H1 (cell line): ENCODE data around the gene FHAD1. TPM values are rescaled to one million over a fixed set of nuclear protein-coding genes. Genes with fewer than 3 reads are reported as not detected.
A peak's percentile ranks its signal among the peaks of the same experiment; 100 is the strongest.

Experiments used
- CTCF ChIA-PET: fragments of 300-600 bp; sonication (Branson Sonifier 250); formaldehyde crosslinking; loops from one replicate; lab custom pipeline; 2021; ENCODE audit not compliant: partially characterized antibody; lab: Charles Lee
- POLR2A ChIA-PET: fragments of 300-600 bp; sonication (Branson Sonifier 250); formaldehyde crosslinking; loops from one replicate; lab custom pipeline; 2021; ENCODE audit warnings: inconsistent platforms; ENCODE audit not compliant: partially characterized antibody; lab: Charles Lee
- DNase-seq, 2 experiments: peaks; one replicate each; pipeline versions ENCODE4 v3.0.0 to v3.0.0-alpha.2; 2010 to 2022; ENCODE audit warnings: low spot score in 2 of 2, low read depth in 1 of 2, mixed read lengths in 1 of 2
- FAIRE-seq: peaks from 2 replicates; lab custom pipeline; 2011; peaks lifted over from hg19 to GRCh38; lab: Jason Lieb, UNC
- H2AFZ ChIP-seq: 2 replicates; pipeline ENCODE4 v1.8.1; 2012; ENCODE audit warnings: low read length, inconsistent platforms
- H2AK5ac ChIP-seq: 2 replicates; pipeline ENCODE4 v1.6.1; 2013; ENCODE audit warnings: low read depth, low read length
- H2BK120ac ChIP-seq: replicated peaks from 2 replicates; pipeline ENCODE3; 2013; ENCODE audit warnings: low read depth, low read length, inconsistent platforms
- H2BK12ac ChIP-seq: 2 replicates; pipeline ENCODE4 v1.6.1; 2013; ENCODE audit warnings: low read depth, low read length
- H2BK15ac ChIP-seq: 2 replicates; pipeline ENCODE4 v1.6.1; 2013; ENCODE audit warnings: low read length
- H2BK20ac ChIP-seq: 2 replicates; pipeline ENCODE4 v1.6.1; 2013; ENCODE audit warnings: low read length
- H2BK5ac ChIP-seq: 2 replicates; pipeline ENCODE4 v1.6.1; 2013; ENCODE audit warnings: low read depth, low read length
- H3K14ac ChIP-seq: 2 replicates; pipeline ENCODE4 v1.6.1; 2013; ENCODE audit warnings: inconsistent platforms; ENCODE audit not compliant: insufficient read length
- H3K18ac ChIP-seq: 2 replicates; pipeline ENCODE4 v1.6.1; 2013; ENCODE audit warnings: low read length; ENCODE audit errors: extremely low read depth
- H3K23ac ChIP-seq: 2 replicates; pipeline ENCODE4 v1.6.1; 2013; ENCODE audit warnings: inconsistent platforms; ENCODE audit not compliant: insufficient read length
- H3K23me2 ChIP-seq: 2 replicates; pipeline ENCODE4 v1.6.1; 2013; ENCODE audit warnings: low read depth, low read length
- H3K27ac ChIP-seq: 2 replicates; pipeline ENCODE4 v1.6.1; 2011; ENCODE audit warnings: low read depth, low read length, inconsistent platforms
- H3K27me3 ChIP-seq, 4 experiments: replicated peaks in 1 of 4; 1 replicate in 1 of 4; 2 replicates in 3 of 4; pipeline versions ENCODE4 v1.6.1 to v1.8.1; 2011 to 2013; ENCODE audit warnings: low read length in 3 of 4, mild to moderate bottlenecking in 3 of 4, inconsistent platforms in 2 of 4, mixed read lengths in 2 of 4, moderate library complexity in 1 of 4; ENCODE audit not compliant: control insufficient read depth in 3 of 4, insufficient read depth in 3 of 4; ENCODE audit errors: extremely low read depth in 1 of 4
- H3K36me3 ChIP-seq, 4 experiments: 2 replicates each; pipeline versions ENCODE4 v1.6.1 to v1.8.1; 2011 to 2013; ENCODE audit warnings: mild to moderate bottlenecking in 4 of 4, low read length in 3 of 4, moderate library complexity in 2 of 4, control low read depth in 1 of 4, inconsistent platforms in 1 of 4; ENCODE audit not compliant: insufficient read depth in 4 of 4, control insufficient read depth in 2 of 4
- H3K4ac ChIP-seq: replicated peaks from 2 replicates; pipeline ENCODE3; 2013; ENCODE audit warnings: low read length, low read depth, mixed read lengths, inconsistent platforms; ENCODE audit not compliant: insufficient read length
- H3K4me1 ChIP-seq, 4 experiments: replicated peaks in 1 of 4; 1 replicate in 1 of 4; 2 replicates in 3 of 4; pipeline versions ENCODE4 v1.6.1 to v1.8.1; 2011 to 2013; ENCODE audit warnings: low read length in 3 of 4, inconsistent platforms in 2 of 4, mixed read lengths in 1 of 4; ENCODE audit not compliant: insufficient read depth in 4 of 4, control insufficient read depth in 3 of 4
- H3K4me2 ChIP-seq, 2 experiments: 2 replicates each; pipeline versions ENCODE4 v1.6.1 to v1.8.1; 2011 to 2013; ENCODE audit warnings: low read depth in 2 of 2, low read length in 2 of 2, control low read depth in 1 of 2, inconsistent platforms in 1 of 2, mild to moderate bottlenecking in 1 of 2; ENCODE audit not compliant: insufficient read depth in 1 of 2
- H3K4me3 ChIP-seq, 4 experiments: fragments of 200-600, 300-600 bp in 1 of 4; sonication (generic), shearing (Covaris generic), sonication (Bioruptor Twin) in 1 of 4; 2 replicates each; pipeline versions ENCODE4 v1.5.1 to v1.8.1; 2011 to 2016; ENCODE audit warnings: low read length in 4 of 4, low read depth in 3 of 4, control low read depth in 2 of 4, inconsistent platforms in 2 of 4, mild to moderate bottlenecking in 2 of 4, mixed read lengths in 1 of 4, moderate library complexity in 1 of 4; ENCODE audit not compliant: insufficient read depth in 2 of 4; ENCODE audit errors: extremely low read depth in 1 of 4
- H3K56ac ChIP-seq: replicated peaks from 2 replicates; pipeline ENCODE3; 2013; ENCODE audit warnings: low read depth, mild to moderate bottlenecking, mixed read lengths, low read length, inconsistent platforms; ENCODE audit not compliant: insufficient read length
- H3K79me1 ChIP-seq: 2 replicates; pipeline ENCODE4 v1.6.1; 2013; ENCODE audit warnings: low read depth, low read length, control low read depth
- H3K79me2 ChIP-seq, 2 experiments: 2 replicates each; pipeline versions ENCODE4 v1.6.1 to v1.8.1; 2012 to 2013; ENCODE audit warnings: low read length in 2 of 2, mild to moderate bottlenecking in 2 of 2, inconsistent platforms in 1 of 2; ENCODE audit not compliant: insufficient read depth in 2 of 2, control insufficient read depth in 1 of 2
- H3K9ac ChIP-seq, 4 experiments: replicated peaks in 1 of 4; 1 replicate in 1 of 4; 2 replicates in 3 of 4; pipeline versions ENCODE4 v1.6.1 to v1.8.1; 2011 to 2013; ENCODE audit warnings: low read depth in 3 of 4, low read length in 3 of 4, control low read depth in 2 of 4, mild to moderate bottlenecking in 2 of 4, moderate library complexity in 2 of 4, inconsistent platforms in 1 of 4; ENCODE audit errors: extremely low read depth in 1 of 4
- H3K9me3 ChIP-seq, 2 experiments: 2 replicates each; pipeline versions ENCODE4 v1.6.1 to v1.8.1; 2012 to 2013; ENCODE audit warnings: mild to moderate bottlenecking in 2 of 2, moderate library complexity in 2 of 2, control low read depth in 1 of 2, inconsistent platforms in 1 of 2, low read depth in 1 of 2, low read length in 1 of 2, mixed read lengths in 1 of 2; ENCODE audit not compliant: insufficient read depth in 2 of 2
- H4K20me1 ChIP-seq, 2 experiments: replicated peaks in 1 of 2; 2 replicates each; pipeline versions ENCODE3 to v1.8.1; 2011 to 2013; ENCODE audit warnings: inconsistent platforms in 2 of 2, low read length in 2 of 2, mild to moderate bottlenecking in 1 of 2; ENCODE audit not compliant: insufficient read depth in 2 of 2, control insufficient read depth in 1 of 2
- H4K5ac ChIP-seq: 2 replicates; pipeline ENCODE4 v1.6.1; 2013; ENCODE audit warnings: low read length, low read depth, mixed read lengths, inconsistent platforms; ENCODE audit not compliant: insufficient read length
- H4K8ac ChIP-seq: 2 replicates; pipeline ENCODE4 v1.8.0; 2013; ENCODE audit warnings: mild to moderate bottlenecking, moderate library complexity, low read length, inconsistent platforms; ENCODE audit not compliant: insufficient read depth; ENCODE audit errors: extremely low read depth
- H4K91ac ChIP-seq: replicated peaks from 2 replicates; pipeline ENCODE3; 2013; ENCODE audit warnings: low read length, mixed read lengths, inconsistent platforms; ENCODE audit not compliant: insufficient read length
- CHD1 ChIP-seq: IDR thresholded peaks from 2 replicates; pipeline ENCODE4 v1.6.1; 2012; ENCODE audit warnings: low read depth, low read length, improper control_type of control experiment
- EGR1 ChIP-seq: IDR thresholded peaks from 2 replicates; pipeline ENCODE4 v1.6.1; 2011; ENCODE audit warnings: low read depth, low read length, borderline replicate concordance
- JUN ChIP-seq: IDR thresholded peaks from 2 replicates; pipeline ENCODE4 v1.6.1; 2011; ENCODE audit warnings: low read depth, mild to moderate bottlenecking, improper control_type of control experiment, low read length
- JUND ChIP-seq: IDR thresholded peaks from 2 replicates; pipeline ENCODE4 v1.6.1; 2011; ENCODE audit warnings: mild to moderate bottlenecking, improper control_type of control experiment, low read length
- KDM5A ChIP-seq: fragments of 200-600 bp; IDR thresholded peaks from 2 replicates; pipeline ENCODE4 v1.7.1; 2012; ENCODE audit warnings: mild to moderate bottlenecking, low read length, inconsistent platforms, mixed read lengths
- MAFK ChIP-seq: IDR thresholded peaks from 2 replicates; pipeline ENCODE4 v1.6.1; 2012; ENCODE audit warnings: low read depth, mild to moderate bottlenecking, improper control_type of control experiment, low read length
- NANOG ChIP-seq: IDR thresholded peaks from 2 replicates; pipeline ENCODE4 v1.6.1; 2011; ENCODE audit warnings: low read length, low read depth, mild to moderate bottlenecking, inconsistent platforms; ENCODE audit not compliant: insufficient read depth, poor library complexity, severe bottlenecking
- POLR2AphosphoS5 ChIP-seq: IDR thresholded peaks from 2 replicates; pipeline ENCODE4 v1.6.1; 2011; ENCODE audit warnings: low read depth, low read length
- RFX5 ChIP-seq: IDR thresholded peaks from 2 replicates; pipeline ENCODE4 v1.6.1; 2011; ENCODE audit warnings: low read depth, low read length, improper control_type of control experiment, borderline replicate concordance
- SAP30 ChIP-seq: fragments of 300-600 bp; sonication (generic); IDR thresholded peaks from 2 replicates; pipeline ENCODE4 v1.7.1; 2012; ENCODE audit warnings: low read length, moderate library complexity, mild to moderate bottlenecking, inconsistent platforms; ENCODE audit not compliant: insufficient read depth, insufficient replicate concordance
- SIX5 ChIP-seq: IDR thresholded peaks from 2 replicates; pipeline ENCODE4 v1.6.1; 2011; ENCODE audit warnings: mild to moderate bottlenecking, low read depth, low read length
- SUZ12 ChIP-seq: fragments of 200-600 bp; sonication (generic); IDR thresholded peaks from 2 replicates; pipeline ENCODE4 v1.6.1; 2012; ENCODE audit warnings: mild to moderate bottlenecking, inconsistent platforms, low read length, moderate library complexity, mixed read lengths
- TAF1 ChIP-seq: IDR thresholded peaks from 2 replicates; pipeline ENCODE4 v1.6.1; 2011; ENCODE audit warnings: mild to moderate bottlenecking, low read depth, low read length
- TCF12 ChIP-seq: IDR thresholded peaks from 2 replicates; pipeline ENCODE4 v1.6.1; 2011; ENCODE audit warnings: low read depth, mild to moderate bottlenecking, low read length
- WGBS, 2 experiments: shearing (Covaris generic) in 1 of 2; methylation state at CpG; one replicate each; pipeline versions ENCODE4 v1.1.6 to v1.1.7; 2013 to 2015; ENCODE audit warnings: low lambda C conversion rate in 2 of 2, mixed read lengths in 2 of 2, inconsistent platforms in 1 of 2, low coverage in 1 of 2, missing lambda C conversion rate in 1 of 2; ENCODE audit not compliant: insufficient replicate concordance in 2 of 2, insufficient coverage in 1 of 2, insufficient read length in 1 of 2; ENCODE audit errors: extremely low coverage in 1 of 2, missing lambda C conversion rate in 1 of 2; 5-methylcytosine and 5-hydroxymethylcytosine counted together
- polyA plus RNA-seq, 7 experiments: library from polyadenylated mRNA; depleted of rRNA in 3 of 7; stranded (reverse) in 5 of 7; unstranded in 2 of 7; fragments of >200 nt in 5 of 7; fragments of 200-250 nt in 2 of 7; gene quantifications; 1 replicate in 5 of 7; 2 replicates in 1 of 7; 4 replicates in 1 of 7; pipeline versions ENCODE4 v1.2.1 to v1.2.3, GENCODE V29; 2011 to 2013; ENCODE audit warnings: missing spikeins in 2 of 7, mixed read lengths in 2 of 7
- total RNA-seq: library from RNA; stranded (reverse); fragmentation: NEBNext Ultra II Directional; extraction: Animal tissue kit (Norgen Biotek cat#: 25700); gene quantifications from 2 replicates; pipeline ENCODE4 v1.2.1, GENCODE V29; 2021

FHAD1 gene
- total and polyA plus RNA-seq, 2 of the 8 experiments (the other 6 are each of a cell fraction or from before 2014, with no cell fraction given), result 0.39 to 0.69 TPM

DNA sequence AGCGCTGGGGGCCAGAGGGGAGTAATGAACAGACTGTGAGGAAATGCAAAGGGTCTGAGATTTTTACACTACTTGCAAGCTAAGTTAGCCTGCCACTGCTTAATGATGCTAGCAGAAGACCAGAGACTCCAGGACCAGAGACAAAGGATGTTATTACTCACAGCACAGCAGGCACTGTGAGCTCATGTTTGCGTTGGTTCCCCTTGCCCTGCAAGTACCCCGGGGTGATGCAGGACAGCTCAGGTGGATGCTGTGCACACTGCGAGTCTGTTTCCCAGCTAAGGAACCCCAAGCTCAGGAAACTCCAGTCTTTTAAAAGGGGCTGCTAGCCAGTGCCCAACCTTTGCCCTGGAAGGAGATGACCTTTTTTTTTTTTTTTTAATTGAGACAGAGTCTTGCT, 1.2 kb downstream of the FHAD1 start:
- H3K23me2 ChIP-seq, result peaks cover 3% of the 10 kb centered on the region; the same call in 1 of the 2 replicates
- H3K9ac ChIP-seq, result no peak overlapping the region
- H3K27me3 ChIP-seq, result no peaks in the 10 kb centered on the region
- no peaks in the 10 kb centered on the region for H4K20me1 ChIP-seq
- H3K14ac ChIP-seq, result no peak overlapping the region
- no peak for TF ChIP-seq CHD1
- TF ChIP-seq JUND, result no peak
- TF ChIP-seq KDM5A, result no peak
- TF ChIP-seq JUN, result no peak
- no peak for TF ChIP-seq EGR1
- TF ChIP-seq MAFK, result no peak
- TF ChIP-seq SAP30, result no peak
- no peak for TF ChIP-seq RFX5
- no peak for TF ChIP-seq NANOG
- no peak for TF ChIP-seq SUZ12
- TF ChIP-seq POLR2AphosphoS5, result no peak
- TF ChIP-seq TCF12, result no peak
- no peak for TF ChIP-seq SIX5
- TF ChIP-seq TAF1, result no peak
- 85% methylated on average over 4 of the region's 4 CpGs; no CpG with 5 or more reads in 1 of the 2 experiments for WGBS, 2 experiments
- H2AK5ac ChIP-seq, result no peak overlapping the region
- no peak overlapping the region for H3K23ac ChIP-seq
- H2BK12ac ChIP-seq, result no peak overlapping the region
- no peak overlapping the region for H4K5ac ChIP-seq
- H3K4me2 ChIP-seq, result peak overlapping the region; percentile 61 to 93; a peak in 2 of 4 replicates
- H3K4ac ChIP-seq, result peak overlapping the region; percentile 57
- H3K18ac ChIP-seq, result no peak overlapping the region
- H3K4me3 ChIP-seq, result peak overlapping the region in 1 of 4 experiments; percentile 83; a peak in 1 of 8 replicates
- no peak for FAIRE-seq
- no peak overlapping the region for H3K27ac ChIP-seq
- POLR2A ChIA-PET, result interaction anchor here (0.6 to 1.2 kb wide), 3 partner anchors 10 to 137 kb away, joined by 3 to 4 read pairs (median 3); no protein-coding TSS in a partner anchor
- H4K91ac ChIP-seq, result no peak overlapping the region
- H2BK20ac ChIP-seq, result no peak overlapping the region
- H2BK120ac ChIP-seq, result no peak overlapping the region
- no peak overlapping the region; the same call in 1 of the 2 replicates for H4K8ac ChIP-seq
- CTCF ChIA-PET, result interaction anchor here (0.6 to 3.8 kb wide), 13 partner anchors 12 to 813 kb away, joined by 3 to 16 read pairs (median 4); no protein-coding TSS in a partner anchor
- no peaks in the 10 kb centered on the region for H3K79me2 ChIP-seq
- H3K79me1 ChIP-seq, result no peaks in the 10 kb centered on the region
- H3K9me3 ChIP-seq, result no peaks in the 10 kb centered on the region
- peaks cover 0 to 10% (median 2%) of the 10 kb centered on the region in 4 experiments; a peak in 5 of 7 replicates for H3K4me1 ChIP-seq
- H3K36me3 ChIP-seq, result no peaks in the 10 kb centered on the region
- H2BK5ac ChIP-seq, result no peak overlapping the region
- H2AFZ ChIP-seq, result no peak overlapping the region
- DNase-seq, result no peak
- no peak overlapping the region for H3K56ac ChIP-seq
- no peak overlapping the region for H2BK15ac ChIP-seq
